H1 (cell line): Measurements from ENCODE around the gene ANO2. TPM values are rescaled to one million over a fixed set of nuclear protein-coding genes. Genes with fewer than 3 reads are reported as not detected.

Source experiments
- MAFK ChIP-seq: IDR thresholded peaks from 2 replicates; pipeline ENCODE4 v1.6.1; 2012; ENCODE audit warnings: low read depth, mild to moderate bottlenecking, improper control_type of control experiment, low read length
- NRF1 ChIP-seq: IDR thresholded peaks from 2 replicates; pipeline ENCODE4 v1.6.1; 2011; ENCODE audit warnings: mild to moderate bottlenecking, low read depth, low read length, improper control_type of control experiment
- RXRA ChIP-seq: IDR thresholded peaks from 2 replicates; pipeline ENCODE4 v1.6.1; 2011; ENCODE audit warnings: low read depth, mild to moderate bottlenecking, low read length, moderate library complexity; ENCODE audit not compliant: insufficient read depth
- SIN3A ChIP-seq, 2 experiments: IDR thresholded peaks in 1 of 2; conservative IDR thresholded peaks in 1 of 2; 2 replicates each; pipeline ENCODE4 v1.6.1; 2011 to 2012; ENCODE audit warnings: low read length in 2 of 2, improper control_type of control experiment in 1 of 2, low read depth in 1 of 2, mild to moderate bottlenecking in 1 of 2
- SP2 ChIP-seq: IDR thresholded peaks from 2 replicates; pipeline ENCODE4 v1.6.1; 2012; ENCODE audit warnings: mild to moderate bottlenecking, low read length, inconsistent platforms
- polyA plus RNA-seq, 7 experiments: library from polyadenylated mRNA; depleted of rRNA in 3 of 7; stranded (reverse) in 5 of 7; unstranded in 2 of 7; fragments of >200 nt in 5 of 7; fragments of 200-250 nt in 2 of 7; gene quantifications; 1 replicate in 5 of 7; 2 replicates in 1 of 7; 4 replicates in 1 of 7; pipeline versions ENCODE4 v1.2.1 to v1.2.3, GENCODE V29; 2011 to 2013; ENCODE audit warnings: missing spikeins in 2 of 7, mixed read lengths in 2 of 7
- total RNA-seq: library from RNA; stranded (reverse); fragmentation: NEBNext Ultra II Directional; extraction: Animal tissue kit (Norgen Biotek cat#: 25700); gene quantifications from 2 replicates; pipeline ENCODE4 v1.2.1, GENCODE V29; 2021

Gene ANO2
- total and polyA plus RNA-seq, 2 of the 8 experiments (the other 6 are each of a cell fraction or from before 2014, with no cell fraction given), result 1.9 to 5.5 TPM

GRCh38 chr12:5908251-5908650 is 36.8 kb downstream of the ANO2 start (continued):
- TF ChIP-seq MAFK (no peak), SP2 (no peak), SIN3A (conservative IDR thresholded peaks at IDR 0.05 in 1 of 2, IDR thresholded peaks at IDR 0.05 in 1 of 2; ENCODE audit: low read depth in 1 of 2, low read length in 2 of 2) (no peak), NRF1 (no peak), RXRA (no peak)
- TF ChIP-seq, all 59 proteins: peak for 0
